Neural cell (in vitro differentiated cells): ENCODE measurements around the gene CDX1. TPM values are rescaled to one million over a fixed set of nuclear protein-coding genes. Genes with fewer than 3 reads are reported as not detected.
"Not testable (repeated sequence)": the region's sequence is repeated elsewhere in the genome, so short reads cannot be mapped to it uniquely, and the experiment has no call there.

Source experiments
- H2AFZ ChIP-seq: fragments of 200-600, 300-800 bp; sonication (generic), shearing (Covaris generic); 2 replicates; pipeline ENCODE4 v1.6.0; 2014; ENCODE audit warnings: low read depth, mild to moderate bottlenecking, antibody characterized with exemption, low read length, moderate library complexity
- H3F3A ChIP-seq: fragments of 200-600 bp; shearing (Covaris generic); 2 replicates; pipeline ENCODE4 v1.6.1; 2016; ENCODE audit warnings: mild to moderate bottlenecking, moderate library complexity, mixed read lengths, antibody characterized with exemption, low read length; ENCODE audit not compliant: insufficient read depth, poor library complexity, severe bottlenecking
- H3K27ac ChIP-seq: fragments of 200-600, 300-800 bp; sonication (generic), shearing (Covaris generic); 2 replicates; pipeline ENCODE4 v1.5.1; 2014; ENCODE audit warnings: mild to moderate bottlenecking, low read length, moderate library complexity
- H3K27me3 ChIP-seq: fragments of 300-800, 200-600 bp; sonication (generic), shearing (Covaris generic); 2 replicates; pipeline ENCODE4 v1.6.0; 2014; ENCODE audit warnings: mild to moderate bottlenecking, low read depth, low read length, moderate library complexity; ENCODE audit not compliant: insufficient read depth
- H3K36me3 ChIP-seq: fragments of 300-800, 200-600 bp; sonication (generic), shearing (Covaris generic); 2 replicates; pipeline ENCODE4 v1.5.1; 2014; ENCODE audit warnings: mild to moderate bottlenecking, antibody characterized with exemption, low read length, moderate library complexity; ENCODE audit not compliant: insufficient read depth
- H3K4me2 ChIP-seq: fragments of 300-800, 200-600 bp; sonication (generic), shearing (Covaris generic); 2 replicates; pipeline ENCODE4 v1.6.0; 2014; ENCODE audit warnings: mild to moderate bottlenecking, low read length
- H3K4me3 ChIP-seq: fragments of 300-800, 200-600 bp; sonication (generic), shearing (Covaris generic); 2 replicates; pipeline ENCODE4 v1.5.1; 2014; ENCODE audit warnings: mild to moderate bottlenecking, low read length, moderate library complexity
- H3K79me2 ChIP-seq: fragments of 200-600 bp; shearing (Covaris generic); replicated peaks from 2 replicates; pipeline ENCODE4 v1.6.0; 2014; ENCODE audit warnings: mild to moderate bottlenecking, low read length, moderate library complexity; ENCODE audit not compliant: insufficient read depth
- H3K9ac ChIP-seq: fragments of 300-800, 200-600 bp; sonication (generic), shearing (Covaris generic); 2 replicates; pipeline ENCODE4 v1.6.1; 2016; ENCODE audit warnings: mild to moderate bottlenecking, low read length, mixed read lengths
- H3K9me2 ChIP-seq: fragments of 200-600 bp; shearing (Covaris generic); 2 replicates; pipeline ENCODE4 v1.6.1; 2016; ENCODE audit warnings: mild to moderate bottlenecking, low read length, mixed read lengths; ENCODE audit not compliant: insufficient read depth
- H3K9me3 ChIP-seq: fragments of 200-600, 300-800 bp; sonication (generic), shearing (Covaris generic); 2 replicates; pipeline ENCODE4 v1.6.1; 2016; ENCODE audit warnings: mild to moderate bottlenecking, mixed run types, low read length, moderate library complexity, mixed read lengths
- H4K20me1 ChIP-seq: fragments of 200-600 bp; shearing (Covaris generic); 2 replicates; pipeline ENCODE4 v1.6.1; 2016; ENCODE audit warnings: mild to moderate bottlenecking, mixed run types; ENCODE audit not compliant: insufficient read depth
- EP300 ChIP-seq: fragments of 450-650 bp; conservative IDR thresholded peaks from 2 replicates; pipeline ENCODE4 v1.6.1; 2014; ENCODE audit warnings: antibody characterized with exemption, mild to moderate bottlenecking, moderate library complexity; ENCODE audit not compliant: poor library complexity, severe bottlenecking
- EZH2 ChIP-seq: fragments of 200-600, 300-800 bp; shearing (Covaris generic), sonication (generic); IDR thresholded peaks from 2 replicates; pipeline ENCODE4 v1.6.1; 2014; ENCODE audit warnings: antibody characterized with exemption, low read length, borderline replicate concordance, mild to moderate bottlenecking; ENCODE audit not compliant: insufficient read depth, poor library complexity, severe bottlenecking
- MXI1 ChIP-seq: fragments of 450-650 bp; conservative IDR thresholded peaks from 2 replicates; pipeline ENCODE4 v1.6.1; 2014; ENCODE audit warnings: antibody characterized with exemption, mild to moderate bottlenecking; ENCODE audit not compliant: poor library complexity, severe bottlenecking
- POLR2AphosphoS5 ChIP-seq: IDR thresholded peaks from 2 replicates; pipeline ENCODE4 v1.6.1; 2012
- RAD21 ChIP-seq: fragments of 450-650 bp; conservative IDR thresholded peaks from 2 replicates; pipeline ENCODE4 v1.6.1; 2014; ENCODE audit warnings: antibody characterized with exemption, mild to moderate bottlenecking, moderate library complexity
- REST ChIP-seq: IDR thresholded peaks from 2 replicates; pipeline ENCODE4 v1.6.1; 2012; ENCODE audit warnings: borderline replicate concordance
- SMC3 ChIP-seq: fragments of 450-650 bp; conservative IDR thresholded peaks from 2 replicates; pipeline ENCODE4 v1.6.1; 2014; ENCODE audit warnings: antibody characterized with exemption, mild to moderate bottlenecking, moderate library complexity; ENCODE audit not compliant: poor library complexity
- TAF1 ChIP-seq: IDR thresholded peaks from 2 replicates; pipeline ENCODE4 v1.6.1; 2012; ENCODE audit warnings: low read depth
- polyA plus RNA-seq: library from polyadenylated mRNA; depleted of rRNA; stranded (reverse); fragments of >200 nt; gene quantifications from 2 replicates; pipeline ENCODE4 v1.2.3, GENCODE V29; 2014
- TF ChIP-seq, protein P1 (sequence below): fragments of 450-650 bp; IDR thresholded peaks from 2 replicates; pipeline ENCODE4 v1.5.1; 2014; ENCODE audit warnings: antibody characterized with exemption, mild to moderate bottlenecking, moderate library complexity; ENCODE audit not compliant: poor library complexity, severe bottlenecking

The CDX1 gene
- polyA plus RNA-seq, 1 donor from 2014 or later = not detected

- H3K4me3 ChIP-seq = no peak overlapping the region
- H3K9me3 ChIP-seq = no peaks in the 10 kb centered on the region
- H2AFZ ChIP-seq = no peak overlapping the region
- H3K4me2 ChIP-seq = no peak overlapping the region
- no peaks in the 10 kb centered on the region for H3K9me2 ChIP-seq
- no peaks in the 10 kb centered on the region for H3K27me3 ChIP-seq
- no peaks in the 10 kb centered on the region for H3F3A ChIP-seq
- no peaks in the 10 kb centered on the region for H3K79me2 ChIP-seq
- no peaks in the 10 kb centered on the region for H4K20me1 ChIP-seq
- no peak overlapping the region for H3K27ac ChIP-seq
- no peak overlapping the region for H3K9ac ChIP-seq
- H3K36me3 ChIP-seq = peaks cover 8% of the 10 kb centered on the region
- TF ChIP-seq SMC3 = no peak
- no peak for TF ChIP-seq TAF1
- no peak for TF ChIP-seq REST
- TF ChIP-seq EP300 = no peak
- TF ChIP-seq EZH2 = no peak
- TF ChIP-seq RAD21 = no peak
- TF ChIP-seq, protein P1, sequence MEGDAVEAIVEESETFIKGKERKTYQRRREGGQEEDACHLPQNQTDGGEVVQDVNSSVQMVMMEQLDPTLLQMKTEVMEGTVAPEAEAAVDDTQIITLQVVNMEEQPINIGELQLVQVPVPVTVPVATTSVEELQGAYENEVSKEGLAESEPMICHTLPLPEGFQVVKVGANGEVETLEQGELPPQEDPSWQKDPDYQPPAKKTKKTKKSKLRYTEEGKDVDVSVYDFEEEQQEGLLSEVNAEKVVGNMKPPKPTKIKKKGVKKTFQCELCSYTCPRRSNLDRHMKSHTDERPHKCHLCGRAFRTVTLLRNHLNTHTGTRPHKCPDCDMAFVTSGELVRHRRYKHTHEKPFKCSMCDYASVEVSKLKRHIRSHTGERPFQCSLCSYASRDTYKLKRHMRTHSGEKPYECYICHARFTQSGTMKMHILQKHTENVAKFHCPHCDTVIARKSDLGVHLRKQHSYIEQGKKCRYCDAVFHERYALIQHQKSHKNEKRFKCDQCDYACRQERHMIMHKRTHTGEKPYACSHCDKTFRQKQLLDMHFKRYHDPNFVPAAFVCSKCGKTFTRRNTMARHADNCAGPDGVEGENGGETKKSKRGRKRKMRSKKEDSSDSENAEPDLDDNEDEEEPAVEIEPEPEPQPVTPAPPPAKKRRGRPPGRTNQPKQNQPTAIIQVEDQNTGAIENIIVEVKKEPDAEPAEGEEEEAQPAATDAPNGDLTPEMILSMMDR = no peak
- no peak for TF ChIP-seq MXI1
- TF ChIP-seq POLR2AphosphoS5 = no peak
Observed at GRCh38 chr5:150229571-150229970, 63.0 kb downstream of the CDX1 start.

DNA sequence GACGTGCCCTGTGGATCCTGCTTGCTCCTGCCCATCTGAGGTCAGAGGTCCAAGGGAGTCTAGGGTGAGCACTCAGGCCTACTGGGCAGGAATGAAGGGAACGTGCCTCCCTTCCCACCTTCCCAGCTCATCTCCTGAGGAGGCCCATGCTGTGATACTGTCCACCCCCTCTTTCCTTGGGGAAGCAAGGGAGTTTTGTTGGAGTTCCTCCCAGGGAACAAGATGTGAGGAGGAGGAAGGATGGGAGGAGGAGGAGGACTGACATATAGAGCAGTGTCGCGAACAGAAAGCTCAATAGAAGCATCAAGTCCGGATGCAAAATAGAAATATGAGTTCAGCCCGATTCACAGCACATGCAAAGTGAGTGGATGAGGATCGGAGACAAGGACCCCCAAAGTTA lies 64.3 kb downstream of the CDX1 start:
- Histone ChIP-seq H3K79me2 (no peaks in the 10 kb centered on the region), H3K9me2 (no peaks in the 10 kb centered on the region), H3K27me3 (no peaks in the 10 kb centered on the region), H3K27ac (no peak overlapping the region), H3K4me2 (no peak overlapping the region), H4K20me1 (no peaks in the 10 kb centered on the region), H3K9me3 (no peaks in the 10 kb centered on the region), H2AFZ (no peak overlapping the region), H3F3A (no peaks in the 10 kb centered on the region), H3K36me3 (peaks cover 10% of the 10 kb centered on the region), H3K4me3 (no peak overlapping the region), H3K9ac (no peak overlapping the region)
- TF ChIP-seq POLR2AphosphoS5 (no peak), EP300 (no peak), SMC3 (no peak), REST (no peak), MXI1 (no peak), RAD21 (no peak), EZH2 (no peak), TAF1 (no peak)
- TF ChIP-seq, protein P1 = no peak

- H3K27ac ChIP-seq = not testable (repeated sequence)
Observed at GRCh38 chr5:150233706-150234105, 67.1 kb downstream of the CDX1 start.

More at GRCh38 chr5:150233706-150234105, 67.1 kb downstream of the CDX1 start:
- H4K20me1 ChIP-seq, H3K4me3 ChIP-seq, H3K36me3 ChIP-seq, H3K9ac ChIP-seq, H3K9me2 ChIP-seq, H3K79me2 ChIP-seq, H3K27me3 ChIP-seq, H3K4me2 ChIP-seq, H3K9me3 ChIP-seq, H3F3A ChIP-seq, H2AFZ ChIP-seq: not testable (repeated sequence)
